Measurements from ENCODE around the gene NKX2-2.
A peak's percentile ranks its signal among the peaks of the same experiment; 100 is the strongest.

The NKX2-2 gene

GRCh38 chr20:21526776-21527175, 12.9 kb upstream of the NKX2-2 start:
- no peak for DNase-seq (ENCODE audit: low read depth, low spot score)
- Histone ChIP-seq H3K4me3 (no peak overlapping the region), H3K9me3 (ENCODE audit: low read depth, low read length) (no peaks in the 10 kb centered on the region), H3K9ac (ENCODE audit: insufficient read length) (no peak overlapping the region), H3K27ac (no peak overlapping the region), H3K36me3 (ENCODE audit: insufficient read depth, low read length) (no peaks in the 10 kb centered on the region)
- TF ChIP-seq POLR2AphosphoS5 (IDR thresholded peaks at IDR 0.05; ENCODE audit: borderline replicate concordance, low read depth, low read length) (no peak), EZH2 (IDR thresholded peaks at IDR 0.05) (no peak), FOXP2 (optimal IDR thresholded peaks at IDR 0.05; ENCODE audit: control extremely low read depth, extremely low read length, insufficient read depth) (no peak)

GRCh38 chr20:21523895-21524294, 10.0 kb upstream of the NKX2-2 start:
- DNase-seq (ENCODE audit: low read depth, low spot score) = no peak

GRCh38 chr20:21523281-21523868, 9.5 kb upstream of the NKX2-2 start:
- no peak for DNase-seq (ENCODE audit: low read depth, low spot score)
- H3K9ac ChIP-seq (ENCODE audit: insufficient read length) = no peak overlapping the region
- TF ChIP-seq EZH2 (IDR thresholded peaks at IDR 0.05) (no peak), FOXP2 (optimal IDR thresholded peaks at IDR 0.05; ENCODE audit: control extremely low read depth, extremely low read length, insufficient read depth) (no peak), POLR2AphosphoS5 (IDR thresholded peaks at IDR 0.05; ENCODE audit: borderline replicate concordance, low read depth, low read length) (no peak)
- H3K9me3 ChIP-seq (ENCODE audit: low read depth, low read length) = no peaks in the 10 kb centered on the region
- H3K36me3 ChIP-seq (ENCODE audit: insufficient read depth, low read length) = peaks cover 8% of the 10 kb centered on the region
- H3K27ac ChIP-seq = no peak overlapping the region
- peak overlapping the region; percentile 79 for H3K4me3 ChIP-seq

More at GRCh38 chr20:21523895-21524294, 10.0 kb upstream of the NKX2-2 start:
- no peaks in the 10 kb centered on the region for H3K9me3 ChIP-seq (ENCODE audit: low read depth, low read length)
- TF ChIP-seq POLR2AphosphoS5 (IDR thresholded peaks at IDR 0.05; ENCODE audit: borderline replicate concordance, low read depth, low read length) (no peak), FOXP2 (optimal IDR thresholded peaks at IDR 0.05; ENCODE audit: control extremely low read depth, extremely low read length, insufficient read depth) (no peak), EZH2 (IDR thresholded peaks at IDR 0.05) (no peak)
- no peak overlapping the region for H3K27ac ChIP-seq
- peaks cover 8% of the 10 kb centered on the region for H3K36me3 ChIP-seq (ENCODE audit: insufficient read depth, low read length)
- H3K4me3 ChIP-seq = no peak overlapping the region
- no peak overlapping the region for H3K9ac ChIP-seq (ENCODE audit: insufficient read length)

- Histone ChIP-seq H3K36me3 (ENCODE audit: insufficient read depth, low read length) (peaks cover 8% of the 10 kb centered on the region), H3K9me3 (ENCODE audit: low read depth, low read length) (no peaks in the 10 kb centered on the region), H3K9ac (ENCODE audit: insufficient read length) (peak overlapping the region; percentile 85), H3K27ac (no peak overlapping the region), H3K4me3 (peak overlapping the region; percentile 79)
- DNase-seq (ENCODE audit: low read depth, low spot score) = no peak
- TF ChIP-seq FOXP2 (optimal IDR thresholded peaks at IDR 0.05; ENCODE audit: control extremely low read depth, extremely low read length, insufficient read depth) (no peak), EZH2 (IDR thresholded peaks at IDR 0.05) (no peak), POLR2AphosphoS5 (IDR thresholded peaks at IDR 0.05; ENCODE audit: borderline replicate concordance, low read depth, low read length) (no peak)
Observed at GRCh38 chr20:21522481-21523280, 8.8 kb upstream of the NKX2-2 start.

GRCh38 chr20:21521596-21522480, 8.0 kb upstream of the NKX2-2 start:
- H3K27ac ChIP-seq = peak overlapping the region; percentile 79
- peak overlapping the region; percentile 79 for H3K4me3 ChIP-seq
- H3K9me3 ChIP-seq (ENCODE audit: low read depth, low read length) = no peaks in the 10 kb centered on the region
- no peak for DNase-seq (ENCODE audit: low read depth, low spot score)
- H3K36me3 ChIP-seq (ENCODE audit: insufficient read depth, low read length) = peaks cover 8% of the 10 kb centered on the region
- TF ChIP-seq EZH2 (IDR thresholded peaks at IDR 0.05) = no peak
- peak; percentile 13 for TF ChIP-seq FOXP2 (optimal IDR thresholded peaks at IDR 0.05; ENCODE audit: control extremely low read depth, extremely low read length, insufficient read depth)
- H3K9ac ChIP-seq (ENCODE audit: insufficient read length) = peak overlapping the region; percentile 85

- DNase-seq (ENCODE audit: low read depth, low spot score) = no peak
- H3K4me3 ChIP-seq = peak overlapping the region; percentile 79
- H3K36me3 ChIP-seq (ENCODE audit: insufficient read depth, low read length) = peaks cover 8% of the 10 kb centered on the region
- peak overlapping the region; percentile 79 for H3K27ac ChIP-seq
- H3K9ac ChIP-seq (ENCODE audit: insufficient read length) = peak overlapping the region; percentile 85
- TF ChIP-seq POLR2AphosphoS5 (IDR thresholded peaks at IDR 0.05; ENCODE audit: borderline replicate concordance, low read depth, low read length) = no peak; the same call in none of the 2 replicates
- TF ChIP-seq FOXP2 (optimal IDR thresholded peaks at IDR 0.05; ENCODE audit: control extremely low read depth, extremely low read length, insufficient read depth) = no peak
- no peak for TF ChIP-seq EZH2 (IDR thresholded peaks at IDR 0.05)
- no peaks in the 10 kb centered on the region for H3K9me3 ChIP-seq (ENCODE audit: low read depth, low read length)
Observed at GRCh38 chr20:21520702-21521595, 7.1 kb upstream of the NKX2-2 start.

- H3K9me3 ChIP-seq (ENCODE audit: low read depth, low read length) = no peaks in the 10 kb centered on the region
- H3K36me3 ChIP-seq (ENCODE audit: insufficient read depth, low read length) = peaks cover 8% of the 10 kb centered on the region
- TF ChIP-seq POLR2AphosphoS5 (IDR thresholded peaks at IDR 0.05; ENCODE audit: borderline replicate concordance, low read depth, low read length) = no peak
- no peak for TF ChIP-seq FOXP2 (optimal IDR thresholded peaks at IDR 0.05; ENCODE audit: control extremely low read depth, extremely low read length, insufficient read depth)
- TF ChIP-seq EZH2 (IDR thresholded peaks at IDR 0.05) = no peak
- no peak for DNase-seq (ENCODE audit: low read depth, low spot score)
- H3K4me3 ChIP-seq = peak overlapping the region; percentile 79
- no peak overlapping the region for H3K9ac ChIP-seq (ENCODE audit: insufficient read length)
- no peak overlapping the region for H3K27ac ChIP-seq
Observed at GRCh38 chr20:21519136-21519584, 5.3 kb upstream of the NKX2-2 start.

All from SK-N-MC (cell line).